ENCODE results near the gene RALGAPA2.

The RALGAPA2 gene

GRCh38 chr20:20712474-20713243 is at the start of gene RALGAPA2:
Gene RALGAPA2 (minus strand): TSS chr20:20712644. CDS start chr20:20712480, 164 bp downstream.
- peak; percentile 94 for DNase-seq (ENCODE audit: low read depth)
- no peak for TF ChIP-seq CTCF (IDR thresholded peaks at IDR 0.05; ENCODE audit: control insufficient read depth, insufficient read depth, low read depth, low read length, missing control alignments)

GRCh38 chr20:20761301-20761700 is 48.9 kb upstream of the RALGAPA2 start:
- no peak for TF ChIP-seq CTCF (IDR thresholded peaks at IDR 0.05; ENCODE audit: control insufficient read depth, insufficient read depth, low read depth, low read length, missing control alignments)
- DNase-seq (ENCODE audit: low read depth): no peak
- H3K4me3 ChIP-seq (ENCODE audit: control insufficient read depth, low read depth, low read length): no peak overlapping the region

More at GRCh38 chr20:20712474-20713243, at the start of gene RALGAPA2:
- H3K4me3 ChIP-seq (ENCODE audit: control insufficient read depth, low read depth, low read length): peak within 1 kb of the TSS; percentile 71

- H3K4me3 ChIP-seq (ENCODE audit: control insufficient read depth, low read depth, low read length): no peak overlapping the region
- no peak for DNase-seq (ENCODE audit: low read depth)
- TF ChIP-seq CTCF (IDR thresholded peaks at IDR 0.05; ENCODE audit: control insufficient read depth, insufficient read depth, low read depth, low read length, missing control alignments): no peak
These were observed 46.7 kb upstream of the RALGAPA2 start for GRCh38 chr20:20759132-20759531.

- no peak for DNase-seq (ENCODE audit: low read depth)
- TF ChIP-seq CTCF (IDR thresholded peaks at IDR 0.05; ENCODE audit: control insufficient read depth, insufficient read depth, low read depth, low read length, missing control alignments): no peak
These were observed 43.4 kb upstream of the RALGAPA2 start for GRCh38 chr20:20755674-20756319.

GRCh38 chr20:20755231-20755630 is 42.8 kb upstream of the RALGAPA2 start:
- H3K4me3 ChIP-seq (ENCODE audit: control insufficient read depth, low read depth, low read length): no peak overlapping the region
- DNase-seq (ENCODE audit: low read depth): no peak
- no peak for TF ChIP-seq CTCF (IDR thresholded peaks at IDR 0.05; ENCODE audit: control insufficient read depth, insufficient read depth, low read depth, low read length, missing control alignments)

More at GRCh38 chr20:20755674-20756319, 43.4 kb upstream of the RALGAPA2 start:
- H3K4me3 ChIP-seq (ENCODE audit: control insufficient read depth, low read depth, low read length): no peak overlapping the region

GRCh38 chr20:20754714-20755113 is 42.3 kb upstream of the RALGAPA2 start:
- H3K4me3 ChIP-seq (ENCODE audit: control insufficient read depth, low read depth, low read length): no peak overlapping the region
- no peak for TF ChIP-seq CTCF (IDR thresholded peaks at IDR 0.05; ENCODE audit: control insufficient read depth, insufficient read depth, low read depth, low read length, missing control alignments)
- DNase-seq (ENCODE audit: low read depth): no peak

Data from AG09309 (cell line).